GM19324 (cell line): ENCODE data around the gene LHX1.

Experiments used
- ATAC-seq: cut with Tn5 transposase; IDR thresholded peaks from one replicate; pipeline ENCODE4 v1.9.1; 2021; ENCODE audit warnings: mild to moderate bottlenecking, moderate library complexity; ENCODE audit not compliant: unreplicated experiment, low FRiP score

The LHX1 gene

GRCh38 chr17:36937001-36937958, at the start of gene LHX1:
Gene LHX1 (plus strand): TSS chr17:36937475. CDS start chr17:36938198, 723 bp downstream.
- no peak for ATAC-seq

GRCh38 chr17:36888236-36888951, 48.9 kb upstream of the LHX1 start:
- ATAC-seq: no peak

- ATAC-seq: no peak
These were observed 47.4 kb upstream of the LHX1 start for GRCh38 chr17:36889770-36890349.

- no peak for ATAC-seq
These were observed 46.7 kb upstream of the LHX1 start for GRCh38 chr17:36890398-36891168.

GRCh38 chr17:36892112-36892838, 45.0 kb upstream of the LHX1 start:
- no peak for ATAC-seq

GRCh38 chr17:36894177-36894576, 43.1 kb upstream of the LHX1 start:
- ATAC-seq: no peak

GRCh38 chr17:36894925-36895324, 42.4 kb upstream of the LHX1 start:
- no peak for ATAC-seq

GRCh38 chr17:36899250-36900159, 37.8 kb upstream of the LHX1 start:
- no peak for ATAC-seq

- no peak for ATAC-seq
These were observed 37.1 kb upstream of the LHX1 start for GRCh38 chr17:36900160-36900512.

- no peak for ATAC-seq
These were observed 35.8 kb upstream of the LHX1 start for GRCh38 chr17:36901506-36901905.

GRCh38 chr17:36907407-36907806, 29.9 kb upstream of the LHX1 start:
- ATAC-seq: no peak

GRCh38 chr17:36910513-36910912, 26.8 kb upstream of the LHX1 start:
- no peak for ATAC-seq

- no peak for ATAC-seq
These were observed 26.3 kb upstream of the LHX1 start for GRCh38 chr17:36911001-36911400.

GRCh38 chr17:36913132-36913531, 24.1 kb upstream of the LHX1 start:
- ATAC-seq: no peak

GRCh38 chr17:36918211-36918691, 19.0 kb upstream of the LHX1 start:
- ATAC-seq: no peak

GRCh38 chr17:36919407-36919968, 17.8 kb upstream of the LHX1 start:
- ATAC-seq: no peak

- ATAC-seq: no peak
These were observed 17.0 kb upstream of the LHX1 start for GRCh38 chr17:36920032-36921005.
